Fibroblast of peridontal ligament (primary cell): Measurements from ENCODE around the gene TKFC.
A peak's percentile ranks its signal among the peaks of the same experiment; 100 is the strongest.
"Not testable (repeated sequence)": the region's sequence is repeated elsewhere in the genome, so short reads cannot be mapped to it uniquely, and the experiment has no call there.

Experiments used
- DNase-seq: peaks from one replicate; pipeline ENCODE4 v3.0.0-alpha.2; 2010; ENCODE audit errors: extremely low read depth

The TKFC gene

GRCh38 chr11:61368646-61369045, 35.6 kb downstream of the TKFC start:
- DNase-seq: no peak

GRCh38 chr11:61369372-61370348, 36.6 kb downstream of the TKFC start:
- peak; percentile 97 for DNase-seq

GRCh38 chr11:61370349-61371005, 37.4 kb downstream of the TKFC start:
- no peak for DNase-seq

- no peak for DNase-seq
Measured at GRCh38 chr11:61372659-61373420, 39.8 kb downstream of the TKFC start.

GRCh38 chr11:61375761-61376108, 42.7 kb downstream of the TKFC start:
- DNase-seq: no peak

- DNase-seq: peak; percentile 59
Measured at GRCh38 chr11:61377461-61378160, 44.6 kb downstream of the TKFC start.

GRCh38 chr11:61378713-61379313, 45.8 kb downstream of the TKFC start:
- peak; percentile 100 for DNase-seq

GRCh38 chr11:61380884-61381283, 47.9 kb downstream of the TKFC start:
- no peak for DNase-seq

GRCh38 chr11:61383859-61384258, 50.8 kb downstream of the TKFC start:
- DNase-seq: not testable (repeated sequence)

- DNase-seq: peak; percentile 56
Measured at GRCh38 chr11:61384271-61385242, 51.5 kb downstream of the TKFC start.

GRCh38 chr11:61390161-61390560, 57.1 kb downstream of the TKFC start:
- DNase-seq: peak; percentile 55

GRCh38 chr11:61392981-61393595, 60.1 kb downstream of the TKFC start:
- peak; percentile 36 for DNase-seq
